Spleen (tissue), 11 donors: ENCODE measurements around the gene TNFRSF25. TPM values are rescaled to one million over a fixed set of nuclear protein-coding genes. Genes with fewer than 3 reads are reported as not detected.
"Not testable (repeated sequence)": the region's sequence is repeated elsewhere in the genome, so short reads cannot be mapped to it uniquely, and the experiment has no call there.

Experiments
- DNase-seq: peaks from one replicate; pipeline ENCODE4 v3.0.0-alpha.2; 2020
- H3K27ac ChIP-seq, 8 donors: fragments of 200-600 bp; sonication (generic) in 7 of 8; 1 replicate in 4 of 8; 2 replicates in 4 of 8; pipeline versions ENCODE4 v1.5.0 to v1.8.0; 2016 to 2021; ENCODE audit warnings: inconsistent platforms in 4 of 8, mild to moderate bottlenecking in 4 of 8, moderate library complexity in 1 of 8
- H3K27me3 ChIP-seq, 7 donors: fragments of 200-600 bp; sonication (generic) in 6 of 7; replicated peaks in 1 of 7; 1 replicate in 4 of 7; 2 replicates in 3 of 7; pipeline versions ENCODE4 v1.5.0 to v1.8.0; 2016 to 2021; ENCODE audit warnings: inconsistent platforms in 3 of 7, mild to moderate bottlenecking in 1 of 7
- H3K36me3 ChIP-seq, 6 donors: fragments of 200-600 bp; sonication (generic) in 5 of 6; 1 replicate in 4 of 6; 2 replicates in 2 of 6; pipeline versions ENCODE4 v1.5.0 to v1.8.0; 2016 to 2021; ENCODE audit warnings: inconsistent platforms in 2 of 6
- H3K4me1 ChIP-seq, 6 donors: fragments of 200-600 bp; sonication (generic) in 5 of 6; 1 replicate in 3 of 6; 2 replicates in 3 of 6; pipeline versions ENCODE4 v1.5.0 to v1.8.0; 2016 to 2021; ENCODE audit warnings: inconsistent platforms in 3 of 6
- H3K4me3 ChIP-seq, 8 donors: fragments of 200-600 bp; sonication (generic) in 7 of 8; 1 replicate in 4 of 8; 2 replicates in 4 of 8; pipeline versions ENCODE4 v1.5.0 to v1.8.0; 2016 to 2021; ENCODE audit warnings: inconsistent platforms in 4 of 8, mild to moderate bottlenecking in 4 of 8, moderate library complexity in 2 of 8
- H3K9me3 ChIP-seq, 8 donors: fragments of 200-600 bp; sonication (generic) in 7 of 8; 1 replicate in 4 of 8; 2 replicates in 4 of 8; pipeline versions ENCODE4 v1.5.0 to v1.8.0; 2016 to 2021; ENCODE audit warnings: inconsistent platforms in 4 of 8
- POLR2A ChIP-seq, 3 donors: fragments of 450-650 bp; IDR thresholded peaks; one replicate each; pipeline ENCODE4 v1.5.1; 2017; ENCODE audit warnings: antibody characterized with exemption in 3 of 3, mild to moderate bottlenecking in 1 of 3
- POLR2AphosphoS5 ChIP-seq, 3 donors: sonication (generic); formaldehyde crosslinking; IDR thresholded peaks; one replicate each; pipeline ENCODE4 v1.5.1; 2017; ENCODE audit warnings: antibody characterized with exemption in 3 of 3
- WGBS, 5 donors: extraction: QIAGEN DNeasy Blood & Tissue Kit in 3 of 5; methylation state at CpG; one replicate each; pipeline versions ENCODE4 v1.1.5 to v1.1.7; 2013 to 2018; 5-methylcytosine and 5-hydroxymethylcytosine counted together
- intact Hi-C: fragments of 100-400 bp; cut with DNase I; formaldehyde crosslinking; loops from one replicate; pipeline ENCODE4 v1.15.0; 2023; ENCODE audit warnings: low total_unique reads
- polyA plus RNA-seq, 3 donors: library from polyadenylated mRNA; stranded (reverse); fragments of 200-250 nt; gene quantifications; one replicate each; pipeline ENCODE4 v1.2.1, GENCODE V29; 2013
- total RNA-seq, 7 donors: library from RNA; depleted of rRNA in 3 of 7; stranded (reverse); fragments of >200 nt in 3 of 7; fragmentation: NEBNext Ultra II Directional in 4 of 7; extraction: Animal tissue kit (Norgen Biotek cat#: 25700) in 4 of 7; gene quantifications; one replicate each; pipeline versions ENCODE4 v1.1.0 to v1.2.1, GENCODE V29; 2016 to 2021
- TF ChIP-seq, protein P1 (sequence below), 11 experiments: fragments of 200-600 bp in 7 of 11; fragments of 450-650 bp in 4 of 11; sonication (generic) in 4 of 11; IDR thresholded peaks in 8 of 11; conservative IDR thresholded peaks in 3 of 11; 1 replicate in 7 of 11; 2 replicates in 4 of 11; pipeline versions ENCODE4 v1.4.0 to v1.8.0; 2016 to 2021; ENCODE audit warnings: antibody characterized with exemption in 11 of 11, inconsistent platforms in 4 of 11, mild to moderate bottlenecking in 1 of 11
- donor health status: healthy with polysubstance abuse.
- donor health status: DM: no; HTN: no; CAD: no; lungs with moderate emphysema.
- donor health status: DM: no; HTN: no; CAD: no.
- donor health status: Bipolar disorder and iron deficiency.
- donor health status: healthy.
- donor health status: DM: no; HTN: no; CAD: no.
- donor health status: DM: yes; HTN: yes; CAD: no.

Gene TNFRSF25
- total and polyA plus RNA-seq, 10 donors = 30.9 to 147 (median 66.8) TPM

DNA sequence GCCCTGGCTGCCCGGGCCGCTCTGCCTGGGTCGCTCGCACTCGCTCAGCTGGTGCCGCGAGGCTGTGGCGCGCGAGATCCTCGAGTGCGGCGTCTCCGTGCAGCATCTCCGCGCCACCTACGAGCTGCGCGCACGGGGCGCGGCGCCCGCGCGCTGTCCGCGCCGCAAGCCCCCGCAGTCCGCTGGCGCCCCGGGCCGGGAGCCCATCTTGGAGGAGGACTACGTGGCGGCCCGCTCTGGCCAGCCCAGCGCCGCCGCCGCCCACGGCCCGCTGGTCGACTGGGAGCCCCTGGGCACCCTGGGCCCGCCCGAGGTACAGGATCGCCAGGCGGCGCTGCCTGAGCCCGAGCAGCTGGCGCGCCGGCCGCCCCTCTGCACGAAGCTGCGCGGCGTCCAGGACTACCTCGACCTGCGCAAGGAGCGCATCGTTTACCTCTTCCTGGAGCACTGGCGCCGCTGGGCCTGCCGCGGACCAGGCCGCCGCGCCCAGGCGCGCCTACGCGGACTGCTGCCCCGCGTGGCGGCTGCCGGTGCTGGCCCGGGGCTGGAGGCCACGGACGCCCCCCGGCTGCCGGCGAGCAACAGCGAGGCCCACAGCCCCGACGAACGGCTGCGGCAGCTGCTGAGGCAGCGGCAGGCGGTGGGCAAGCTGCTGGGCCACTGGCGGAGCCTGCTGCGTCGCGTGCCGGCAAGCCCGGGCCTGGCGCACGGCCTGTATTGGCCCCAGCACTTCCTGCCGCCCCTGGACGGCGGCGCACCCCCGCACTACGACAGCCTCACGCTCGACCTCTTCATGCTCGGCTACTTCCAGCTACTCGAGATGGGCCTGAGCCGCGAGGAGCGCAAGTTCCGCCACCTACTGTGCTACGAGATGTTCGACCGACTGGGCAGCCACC lies 10.9 kb downstream of the TNFRSF25 start:
- Histone ChIP-seq H3K4me1 (peaks cover 4 to 36% (median 22%) of the 10 kb centered on the region in 6 donors), H3K4me3 (peak overlapping the region in 3 of 8 donors; percentile 0 to 51 (median 2)), H3K9me3 (no peaks in the 10 kb centered on the region), H3K27ac (no peak overlapping the region), H3K36me3 (no peaks in the 10 kb centered on the region), H3K27me3 (peaks cover 0 to 97% (median 56%) of the 10 kb centered on the region in 7 donors)
- no peak for DNase-seq
- intact Hi-C loops = no loop called here
- TF ChIP-seq, protein P1, sequence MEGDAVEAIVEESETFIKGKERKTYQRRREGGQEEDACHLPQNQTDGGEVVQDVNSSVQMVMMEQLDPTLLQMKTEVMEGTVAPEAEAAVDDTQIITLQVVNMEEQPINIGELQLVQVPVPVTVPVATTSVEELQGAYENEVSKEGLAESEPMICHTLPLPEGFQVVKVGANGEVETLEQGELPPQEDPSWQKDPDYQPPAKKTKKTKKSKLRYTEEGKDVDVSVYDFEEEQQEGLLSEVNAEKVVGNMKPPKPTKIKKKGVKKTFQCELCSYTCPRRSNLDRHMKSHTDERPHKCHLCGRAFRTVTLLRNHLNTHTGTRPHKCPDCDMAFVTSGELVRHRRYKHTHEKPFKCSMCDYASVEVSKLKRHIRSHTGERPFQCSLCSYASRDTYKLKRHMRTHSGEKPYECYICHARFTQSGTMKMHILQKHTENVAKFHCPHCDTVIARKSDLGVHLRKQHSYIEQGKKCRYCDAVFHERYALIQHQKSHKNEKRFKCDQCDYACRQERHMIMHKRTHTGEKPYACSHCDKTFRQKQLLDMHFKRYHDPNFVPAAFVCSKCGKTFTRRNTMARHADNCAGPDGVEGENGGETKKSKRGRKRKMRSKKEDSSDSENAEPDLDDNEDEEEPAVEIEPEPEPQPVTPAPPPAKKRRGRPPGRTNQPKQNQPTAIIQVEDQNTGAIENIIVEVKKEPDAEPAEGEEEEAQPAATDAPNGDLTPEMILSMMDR (IDR thresholded peaks at IDR 0.05 in 8 of 11, conservative IDR thresholded peaks at IDR 0.05 in 3 of 11) = peak in 1 of 11 experiments; percentile 1
- no peak for TF ChIP-seq POLR2A (IDR thresholded peaks at IDR 0.05)
- TF ChIP-seq POLR2AphosphoS5 (IDR thresholded peaks at IDR 0.05) = no peak
- WGBS, 5 donors = 3 to 15% (median 3%) methylated on average over 28 to 115 of the region's 115 CpGs

DNA sequence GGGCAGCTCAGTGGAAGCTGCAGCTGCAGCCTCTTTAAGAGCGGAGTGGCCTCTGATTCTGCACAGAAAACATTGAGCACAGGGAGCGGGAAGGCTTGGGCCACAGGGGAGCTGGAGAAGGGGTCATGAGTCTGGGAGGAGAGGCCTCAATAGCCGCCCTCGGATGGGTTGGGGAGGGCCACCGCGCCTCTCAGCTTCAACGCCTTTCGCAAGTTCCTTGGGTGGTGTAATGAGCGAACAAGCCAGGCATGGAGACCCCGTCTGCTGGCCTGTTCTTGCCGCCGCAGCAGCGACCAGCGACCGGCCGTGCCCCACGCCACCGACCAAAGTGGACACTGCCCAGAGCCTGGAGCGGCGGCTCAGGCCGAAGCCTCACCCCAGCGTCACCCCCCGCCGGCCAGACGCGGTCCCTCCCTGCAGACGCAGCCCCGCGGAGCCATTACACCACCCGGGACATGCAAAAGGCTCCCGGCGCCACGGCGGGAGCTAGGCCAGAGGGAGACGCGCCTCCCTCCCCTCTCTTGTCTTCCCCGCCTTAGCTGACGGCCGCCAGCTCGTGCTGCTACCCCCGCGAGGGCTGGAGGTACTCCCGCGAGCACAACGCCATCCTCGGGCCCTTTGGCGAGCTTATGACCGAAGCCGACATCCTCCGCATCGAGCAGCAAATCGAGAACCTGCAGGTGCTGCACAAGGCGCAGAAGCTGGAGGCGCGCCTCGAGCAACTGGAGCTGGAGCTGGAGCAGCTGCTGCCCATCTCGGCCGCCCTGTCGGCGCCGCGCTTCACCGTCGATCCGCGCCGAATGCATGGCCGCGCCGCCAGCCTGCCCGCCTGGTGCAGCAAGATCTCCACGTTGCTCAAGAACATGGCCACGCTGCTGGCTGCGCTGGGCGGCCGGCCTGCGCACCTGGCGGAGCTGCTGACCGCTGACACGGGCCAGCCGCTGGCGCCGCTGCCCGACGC lies 11.8 kb downstream of the TNFRSF25 start:
- H3K36me3 ChIP-seq, H3K9me3 ChIP-seq, DNase-seq, intact Hi-C loops, H3K27ac ChIP-seq: not testable (repeated sequence)
- peaks cover 0 to 97% (median 64%) of the 10 kb centered on the region in 7 donors for H3K27me3 ChIP-seq
- 12 to 25% (median 15%) methylated on average over 65 to 85 of the region's 85 CpGs for WGBS, 5 donors
- H3K4me3 ChIP-seq = peak overlapping the region in 2 of 8 donors; percentile 0 to 51
- peaks cover 0 to 32% (median 20%) of the 10 kb centered on the region in 6 donors for H3K4me1 ChIP-seq

DNA sequence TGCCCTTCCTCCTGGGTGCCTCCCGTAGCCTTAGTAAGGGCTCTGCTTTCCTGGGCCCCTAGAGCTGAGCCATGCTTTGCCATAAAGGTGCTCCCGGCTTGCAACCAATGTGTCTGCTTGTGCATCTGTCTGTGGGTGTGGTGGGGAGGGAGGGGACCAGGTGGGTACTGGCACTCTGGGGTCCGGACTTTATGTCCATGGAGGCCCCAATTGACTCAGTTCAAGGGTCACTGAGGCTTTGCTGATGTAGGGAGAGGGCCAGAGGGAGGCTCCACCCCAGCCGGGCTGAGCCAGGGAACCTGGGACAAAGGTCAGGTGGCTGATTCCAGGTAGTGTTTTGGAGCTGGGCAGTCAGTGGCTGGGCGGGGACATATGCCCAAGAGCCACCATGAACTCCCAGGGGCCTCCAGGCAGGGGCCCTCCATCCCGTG lies 15.0 kb downstream of the TNFRSF25 start:
- DNase-seq = no peak
- H3K4me3 ChIP-seq = no peak overlapping the region
- no peaks in the 10 kb centered on the region for H3K36me3 ChIP-seq
- peaks cover 3 to 100% (median 89%) of the 10 kb centered on the region in 7 donors for H3K27me3 ChIP-seq
- no peak overlapping the region for H3K27ac ChIP-seq
- WGBS, 5 donors = 62 to 80% (median 76%) methylated on average over 5 to 6 of the region's 6 CpGs
- H3K4me1 ChIP-seq = peaks cover 9 to 55% (median 40%) of the 10 kb centered on the region in 6 donors
- intact Hi-C loops = no loop called here
- TF ChIP-seq POLR2A (IDR thresholded peaks at IDR 0.05) (no peak), POLR2AphosphoS5 (IDR thresholded peaks at IDR 0.05) (no peak)
- TF ChIP-seq, protein P1 (IDR thresholded peaks at IDR 0.05 in 8 of 11, conservative IDR thresholded peaks at IDR 0.05 in 3 of 11) = no peak
- H3K9me3 ChIP-seq = no peaks in the 10 kb centered on the region

- H3K36me3 ChIP-seq, intact Hi-C loops: not testable (repeated sequence)
- 19 to 34% (median 29%) methylated on average over 10 of the region's 10 CpGs for WGBS, 5 donors
Observed at GRCh38 chr1:6450486-6450885, 15.5 kb downstream of the TNFRSF25 start.

More at GRCh38 chr1:6450486-6450885, 15.5 kb downstream of the TNFRSF25 start:
- Histone ChIP-seq H3K4me1 (peaks cover 9 to 51% (median 37%) of the 10 kb centered on the region in 6 donors), H3K27me3 (peaks cover 3 to 100% (median 86%) of the 10 kb centered on the region in 7 donors)
- not testable (repeated sequence) for H3K4me3 ChIP-seq, H3K27ac ChIP-seq, H3K9me3 ChIP-seq, DNase-seq
